HG02981 (cell line): Measurements from ENCODE around the gene DAAM2.

Experiments
- ATAC-seq: cut with Tn5 transposase; IDR thresholded peaks from one replicate; pipeline ENCODE4 v1.9.1; 2021; ENCODE audit warnings: mild to moderate bottlenecking, moderate library complexity; ENCODE audit not compliant: unreplicated experiment

The DAAM2 gene

DNA sequence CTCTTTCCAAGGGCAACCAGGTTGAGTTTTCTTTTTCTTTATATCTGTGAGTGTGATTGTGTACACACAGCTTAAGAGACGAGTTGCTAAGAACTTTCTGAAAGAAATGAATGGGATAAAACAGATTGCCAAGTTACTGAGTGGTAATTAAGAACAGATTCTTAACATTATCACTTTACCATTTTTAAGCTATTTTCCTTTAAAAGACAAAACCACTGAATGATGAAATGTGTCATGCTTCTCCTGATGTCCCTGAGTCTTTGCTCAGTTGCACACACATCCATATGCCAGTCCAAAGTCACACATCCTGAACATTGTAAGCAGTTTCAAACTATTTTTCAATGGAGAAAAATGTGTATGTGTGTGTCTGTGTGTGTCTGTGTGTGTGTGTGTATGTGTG, 5.5 kb upstream of the DAAM2 start:
- no peak for ATAC-seq

DNA sequence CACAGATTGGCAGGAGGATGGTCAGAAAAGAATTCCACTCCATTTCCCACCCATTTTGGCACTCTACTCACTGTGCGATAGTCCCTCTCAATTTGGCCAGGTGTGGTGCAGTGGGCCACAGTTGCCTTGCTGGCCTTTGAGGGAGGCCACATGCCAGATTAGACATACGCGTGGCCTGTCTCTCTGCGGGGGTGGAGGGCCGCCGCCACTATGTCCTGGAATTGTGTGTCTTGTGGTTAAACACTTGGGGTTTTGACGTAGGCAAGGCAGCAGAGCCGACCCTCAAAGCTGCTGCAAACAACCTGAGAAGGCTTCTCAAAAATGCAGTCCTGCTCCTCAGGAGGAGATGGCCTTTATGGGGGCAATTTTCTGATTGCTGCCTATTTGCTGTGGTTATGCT, 4.9 kb upstream of the DAAM2 start:
- ATAC-seq, result no peak

DNA sequence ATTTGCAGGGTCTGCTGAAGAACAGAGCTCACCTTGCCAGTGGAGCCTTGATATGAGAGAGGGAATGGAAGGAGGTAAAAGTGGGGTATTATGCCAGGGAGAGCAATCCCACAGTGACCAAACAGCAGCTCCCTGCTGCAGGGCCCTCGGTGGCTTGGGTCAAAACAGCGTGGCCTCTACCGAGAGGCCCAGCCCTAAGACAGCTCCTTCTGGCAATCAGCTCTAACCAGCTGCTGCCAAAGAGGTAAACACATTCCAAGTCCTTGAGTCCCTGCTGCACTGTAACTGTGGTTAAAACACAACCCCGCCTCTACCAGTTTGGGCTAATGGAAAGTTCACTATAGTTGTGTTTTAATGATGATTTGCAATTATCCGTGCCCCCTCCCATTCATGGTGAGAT, 1.4 kb upstream of the DAAM2 start:
- ATAC-seq, result no peak

DNA sequence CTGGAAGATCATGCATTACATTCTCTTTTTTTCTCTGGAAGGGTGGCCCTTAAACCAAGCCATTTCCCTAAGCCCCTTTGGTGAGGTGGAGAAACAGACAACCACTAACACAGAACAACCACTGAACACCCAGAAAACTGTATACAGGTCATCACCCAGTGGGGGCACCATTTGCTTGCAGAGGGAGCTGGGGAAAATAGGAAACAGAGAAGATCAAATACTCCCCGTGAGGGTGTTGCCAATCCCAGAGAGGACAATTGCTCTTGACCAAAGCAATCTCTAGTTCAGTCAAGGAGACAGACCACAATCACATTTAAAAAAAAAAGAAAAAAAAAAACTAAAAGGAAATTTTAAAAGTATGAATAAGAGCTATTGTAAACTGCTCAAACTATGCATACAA, 865 bp upstream of the DAAM2 start:
- ATAC-seq, result no peak

DNA sequence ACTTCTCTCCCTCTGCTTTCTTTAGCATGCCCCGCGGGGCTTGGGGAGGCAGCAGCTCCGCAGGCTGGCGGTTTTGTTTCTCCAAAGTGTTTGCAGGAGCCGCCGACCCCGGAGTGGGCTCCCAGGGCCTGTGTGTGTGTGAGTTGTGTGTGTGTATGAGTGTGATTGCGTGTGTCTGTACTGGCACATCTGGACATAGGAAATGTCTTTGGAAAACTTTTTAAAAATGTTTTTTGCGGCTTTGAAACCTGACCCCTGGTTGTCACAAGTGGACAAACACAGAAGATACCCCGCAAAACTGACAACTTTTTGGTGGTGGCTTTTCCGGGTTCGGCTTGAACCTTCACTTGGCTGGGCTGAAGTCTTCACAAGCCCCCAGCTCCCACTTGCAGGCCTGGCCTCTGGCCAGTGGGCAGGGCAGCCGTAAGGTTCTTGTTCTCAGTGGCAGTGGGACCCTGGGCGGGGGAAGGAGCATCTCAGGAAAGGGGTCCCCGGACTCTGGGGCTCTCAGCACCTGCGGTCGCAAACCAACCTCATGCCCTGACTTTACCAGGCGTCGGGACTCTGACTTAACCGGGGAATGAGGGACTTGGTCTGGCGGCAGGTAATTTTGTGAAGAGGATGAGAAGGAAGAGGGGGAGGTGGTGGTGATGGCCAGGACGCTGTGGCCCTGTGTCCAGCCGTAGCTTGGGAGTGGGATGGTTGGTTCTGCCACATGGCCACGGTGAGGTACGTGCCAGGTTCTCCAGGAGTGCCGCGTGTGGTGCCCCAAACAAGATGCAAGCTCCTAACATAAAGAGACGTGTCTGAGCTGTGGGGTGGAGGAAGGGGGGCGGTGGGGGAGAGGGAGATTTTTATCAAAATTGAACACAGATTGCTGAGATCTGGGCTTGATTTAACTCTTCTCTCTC, 619 bp downstream of the DAAM2 start:
- no peak for ATAC-seq

DNA sequence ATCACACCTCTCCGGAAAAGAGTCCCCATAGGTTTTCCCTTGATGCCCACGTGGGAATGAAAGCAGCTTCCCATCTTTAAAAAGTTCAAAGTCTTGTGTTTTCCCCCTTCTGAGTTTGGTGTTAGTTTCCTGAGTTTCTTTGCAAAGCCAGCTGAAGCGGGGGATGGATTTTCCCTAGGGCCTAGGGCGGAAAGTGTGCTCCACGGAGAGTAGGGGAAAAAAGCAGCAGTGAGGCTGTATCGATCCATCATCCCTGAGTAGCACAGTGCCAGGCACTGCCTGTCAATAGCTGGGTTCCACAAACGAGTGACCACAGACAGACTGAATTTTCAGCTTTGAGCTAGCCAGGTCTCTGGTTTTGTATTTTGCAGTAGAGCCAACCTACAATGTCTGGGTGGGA, 1.3 kb downstream of the DAAM2 start:
- no peak for ATAC-seq

DNA sequence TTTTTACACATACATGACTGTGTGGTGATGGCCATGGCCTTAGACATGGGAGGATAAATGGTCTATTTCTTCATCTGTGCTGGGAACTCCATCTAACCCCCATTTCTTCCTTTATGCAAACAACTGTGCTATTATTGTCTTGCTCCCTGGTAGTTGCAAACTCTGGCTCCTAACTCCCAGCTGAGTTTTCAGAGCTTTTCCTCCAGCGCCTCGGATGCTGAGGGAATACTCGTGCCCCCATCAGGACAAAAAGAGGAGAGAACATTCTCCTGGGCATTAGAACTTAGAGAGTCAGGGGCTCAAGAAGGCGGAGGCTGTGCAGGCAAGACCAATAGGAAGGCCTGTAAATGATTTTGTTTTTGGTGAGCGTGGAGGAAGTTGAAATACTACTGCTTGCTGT, 2.1 kb downstream of the DAAM2 start:
- no peak for ATAC-seq

DNA sequence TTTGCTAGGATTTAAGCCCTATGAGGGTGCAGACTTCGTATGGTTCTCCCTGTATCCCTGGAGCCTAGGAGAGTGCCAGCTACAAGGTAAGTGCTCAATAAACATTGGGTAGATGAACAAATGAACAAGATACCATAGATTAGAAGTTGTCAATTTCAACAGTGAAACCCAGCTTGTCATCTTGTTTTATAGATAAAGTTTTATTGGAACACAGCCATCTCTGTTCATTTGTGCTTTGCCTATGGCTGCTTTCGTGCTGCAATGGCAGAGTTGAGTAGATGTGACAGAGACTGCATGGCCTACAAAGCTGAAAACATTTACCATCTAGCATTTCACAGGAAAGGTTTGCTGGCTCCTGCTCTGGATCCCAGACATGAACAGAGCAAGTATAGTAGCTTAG, 5.6 kb downstream of the DAAM2 start:
- no peak for ATAC-seq

DNA sequence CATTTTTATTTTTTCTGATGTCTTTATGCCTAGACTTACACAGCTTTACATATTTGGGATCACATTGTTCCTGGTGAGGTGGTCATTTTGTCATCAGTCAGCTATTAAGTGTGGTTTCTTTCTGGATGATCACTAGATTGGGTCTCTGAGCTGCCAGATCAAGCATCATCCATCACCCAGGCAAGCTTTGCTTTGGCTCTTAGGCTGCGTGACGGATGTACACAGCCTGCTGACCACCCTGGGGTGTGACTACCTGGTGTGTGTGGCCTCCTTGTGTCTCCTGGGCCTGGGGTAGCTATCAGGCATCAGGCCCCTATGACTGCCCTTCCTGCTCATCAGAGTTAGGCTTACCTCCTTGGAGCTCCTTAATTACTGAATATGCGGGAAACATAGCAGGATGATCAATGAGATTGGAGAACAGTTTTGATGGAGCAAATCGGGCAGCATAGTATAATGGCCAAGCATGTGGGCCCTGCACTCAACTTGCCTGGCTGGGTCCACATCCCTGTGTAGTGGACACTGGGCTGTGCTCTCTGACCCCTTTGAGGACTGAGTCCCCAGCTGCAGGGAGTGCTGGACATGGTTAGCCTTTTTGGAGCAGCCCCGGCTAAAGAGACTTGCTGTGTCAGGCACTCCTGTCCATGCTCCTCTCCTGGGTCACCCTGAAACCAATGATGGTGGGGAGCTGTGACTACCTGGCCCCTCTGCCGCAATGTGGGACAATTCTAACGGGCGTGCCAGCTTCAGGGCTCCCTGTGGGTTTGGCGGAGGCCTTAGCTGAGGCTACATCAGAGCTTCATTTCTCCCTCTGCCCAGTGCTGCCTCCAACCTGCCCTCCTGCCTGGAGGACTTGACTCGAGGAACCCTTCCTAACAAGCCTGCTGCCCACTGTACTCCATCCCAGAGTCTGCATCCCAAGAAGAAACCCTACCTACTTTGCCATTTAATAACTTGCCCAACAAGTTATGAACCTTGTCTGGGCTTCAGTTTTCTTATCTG, 8.2 kb downstream of the DAAM2 start:
- ATAC-seq, result no peak

DNA sequence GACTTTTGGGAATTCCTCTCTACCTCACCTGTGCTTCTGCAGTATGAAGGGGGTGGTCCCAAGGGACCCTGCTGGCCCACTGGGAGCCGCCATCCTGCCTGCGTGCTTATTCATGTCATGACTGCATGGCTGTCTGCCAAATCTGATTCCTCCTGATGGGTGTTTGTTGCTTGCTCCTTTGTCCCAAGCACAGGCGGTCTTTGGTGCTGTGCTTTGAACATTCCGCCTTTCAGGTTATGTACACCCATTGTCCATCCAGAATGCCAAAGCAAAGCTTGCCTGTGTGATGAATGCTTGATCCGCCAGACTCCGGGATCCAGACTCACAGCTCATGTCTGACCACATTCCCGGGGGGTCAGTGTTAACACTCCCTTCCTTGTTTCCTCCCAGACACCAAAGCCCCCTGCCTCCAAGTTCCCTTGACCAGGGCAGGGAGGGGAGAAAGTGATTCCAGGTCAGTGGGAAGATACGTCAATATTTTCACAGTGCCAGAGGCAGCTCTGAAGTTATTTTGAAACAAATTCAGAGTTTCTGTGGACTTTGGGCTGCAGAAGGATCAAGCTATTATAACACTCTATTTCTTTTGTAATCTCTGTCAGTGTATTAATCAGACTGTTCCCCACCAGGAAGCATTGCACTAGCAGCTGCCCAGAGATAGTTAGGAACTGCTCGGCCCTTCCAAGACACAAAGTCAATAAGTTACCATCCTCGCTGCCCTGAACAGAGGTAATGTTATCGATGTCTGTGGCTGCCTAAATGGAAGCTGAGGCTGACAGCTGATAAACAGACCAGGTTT, 9.5 kb downstream of the DAAM2 start:
- ATAC-seq, result no peak

DNA sequence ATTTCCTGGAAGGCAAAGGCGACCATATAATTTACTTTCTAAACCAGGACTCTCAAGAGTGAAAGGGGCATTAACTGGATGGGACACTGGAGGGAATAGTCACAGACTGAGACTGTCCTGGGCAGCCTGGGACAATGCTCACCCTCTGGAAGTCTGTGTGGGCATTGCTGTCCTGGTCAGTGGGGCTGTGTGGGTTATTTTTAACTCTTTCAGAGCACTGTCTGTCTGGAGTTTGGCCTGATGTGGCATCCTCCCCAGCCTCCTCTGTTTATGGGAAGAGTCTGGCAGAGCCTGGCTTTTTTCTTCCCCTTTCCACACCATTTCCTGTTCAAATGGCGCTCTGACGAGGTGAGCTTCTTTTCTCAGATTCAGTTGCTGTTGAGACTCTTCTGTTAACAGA, 11.7 kb downstream of the DAAM2 start:
- no peak for ATAC-seq

DNA sequence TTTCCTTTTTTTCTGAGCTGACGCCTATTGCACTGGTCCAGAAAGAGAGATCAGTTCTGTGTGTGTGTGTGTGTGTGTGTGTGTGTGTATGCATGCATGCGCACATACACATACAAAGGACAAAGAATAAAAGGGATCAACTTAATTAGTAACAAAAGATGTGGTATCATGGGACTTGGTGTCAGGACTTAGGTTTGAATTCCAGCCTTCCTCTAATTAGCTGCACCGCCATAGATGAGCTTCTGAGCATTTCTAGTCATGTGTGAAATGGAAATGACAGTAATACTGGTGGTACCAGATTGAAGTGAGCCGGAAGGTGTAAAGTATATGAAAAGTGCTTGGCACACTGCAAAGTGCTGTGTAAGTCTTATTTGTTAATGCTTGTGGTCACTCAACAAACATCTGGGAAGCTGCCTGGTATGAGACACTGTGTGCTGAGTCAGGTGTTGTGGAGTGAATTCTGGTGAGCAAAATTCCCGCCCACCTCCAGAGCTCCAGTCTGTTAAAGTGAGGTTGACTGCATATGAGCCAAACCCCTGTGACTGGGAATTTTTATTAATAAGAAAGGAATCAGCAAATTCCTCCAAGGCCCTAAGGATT, 12.4 kb downstream of the DAAM2 start:
- no peak for ATAC-seq

DNA sequence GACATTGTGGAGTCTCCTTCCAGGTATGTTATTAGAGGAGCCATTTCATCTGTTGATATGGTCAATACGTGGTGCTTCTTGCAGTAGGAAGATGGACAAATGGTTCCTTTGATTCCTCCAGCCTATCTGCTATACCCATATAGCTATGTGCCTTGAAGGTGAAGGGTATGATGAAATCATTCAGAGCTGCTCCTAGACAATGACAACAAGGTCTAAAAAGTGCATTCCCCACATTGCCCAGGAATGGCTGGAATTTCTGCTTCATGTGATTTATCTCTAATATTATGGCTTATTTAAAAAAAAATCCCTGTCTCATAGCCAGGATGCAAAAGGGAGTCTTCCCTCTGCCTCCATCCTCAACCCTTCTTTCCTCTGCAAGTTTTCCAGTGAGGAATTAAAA, 14.1 kb downstream of the DAAM2 start:
- no peak for ATAC-seq

DNA sequence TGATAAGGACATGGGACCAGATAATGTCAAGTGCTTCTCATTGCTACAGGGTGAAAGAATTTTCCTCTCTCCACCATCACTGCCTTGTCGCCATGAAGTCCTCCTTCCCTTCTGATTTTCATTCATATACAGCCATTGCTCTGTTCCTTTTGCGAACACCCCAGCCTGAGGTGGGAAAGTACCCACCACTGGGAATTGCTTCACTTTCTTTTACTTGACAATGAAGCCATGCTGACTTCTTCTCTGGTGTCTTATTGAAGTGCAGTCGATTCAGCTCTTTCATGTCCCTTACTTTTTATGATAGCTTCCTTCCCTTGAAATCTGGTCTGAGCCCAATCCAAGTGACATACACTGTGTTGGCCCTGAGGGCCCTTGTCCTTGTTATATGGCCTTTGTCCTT, 16.2 kb downstream of the DAAM2 start:
- ATAC-seq, result no peak

DNA sequence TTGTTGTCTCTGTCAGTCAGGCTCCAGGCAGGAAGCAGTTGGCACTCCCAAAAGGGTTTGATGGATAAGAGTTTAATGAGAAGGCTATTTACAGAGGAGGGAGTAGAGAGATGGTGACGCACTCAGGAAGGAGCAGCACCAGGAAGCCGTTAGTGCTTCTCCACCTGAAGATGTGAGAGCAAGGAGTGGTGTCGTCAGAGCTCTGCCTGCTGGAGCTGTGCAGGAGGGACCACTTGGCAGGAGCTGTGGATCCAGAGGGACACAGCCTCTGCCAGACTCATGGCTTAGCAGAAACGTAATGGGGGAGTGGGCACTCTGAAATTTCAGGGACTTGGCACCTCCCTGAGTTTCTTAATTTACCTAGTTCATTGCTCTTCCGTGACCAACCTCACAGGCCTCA, 16.8 kb downstream of the DAAM2 start:
- ATAC-seq, result no peak

DNA sequence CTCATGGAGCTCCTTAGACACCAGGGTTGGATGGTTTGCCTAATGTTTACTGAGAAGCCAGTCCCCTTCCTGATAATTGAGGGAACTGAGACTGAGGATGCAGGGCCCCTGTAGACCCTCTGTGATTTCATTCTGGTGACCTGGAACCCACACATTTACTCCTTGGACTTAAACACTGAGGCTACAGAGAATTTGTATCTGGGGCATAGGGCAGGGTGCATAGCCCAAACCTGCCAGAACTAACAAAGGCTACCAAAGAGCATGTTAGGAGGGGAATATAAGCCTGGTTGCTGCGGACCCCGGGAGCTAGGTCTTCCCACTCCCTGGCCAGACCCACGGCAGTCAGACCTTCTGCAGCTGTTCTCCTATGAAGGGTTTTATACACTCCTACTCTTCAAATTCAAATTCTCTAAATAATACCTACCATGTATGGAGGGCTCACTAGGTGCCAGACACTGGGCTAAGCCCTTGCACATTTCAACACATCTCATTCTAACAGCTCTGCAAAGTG, 19.7 kb downstream of the DAAM2 start:
- ATAC-seq, result no peak

DNA sequence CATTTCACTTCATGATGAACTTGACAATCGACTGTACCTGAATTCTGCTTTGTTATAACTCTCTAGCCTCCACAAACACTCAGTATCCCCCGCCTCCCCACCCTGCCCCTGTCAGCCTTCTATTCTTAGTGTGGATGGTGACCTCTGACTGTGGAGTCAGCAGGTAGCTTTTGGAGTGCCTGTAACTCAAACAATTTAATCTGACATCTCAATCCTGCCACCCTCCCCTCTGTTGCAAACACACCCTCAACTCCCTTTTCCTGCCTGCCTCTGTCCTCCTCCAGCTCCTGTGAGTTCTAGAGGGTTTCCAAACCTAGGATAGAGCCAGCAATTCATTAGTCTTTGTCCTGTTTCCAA, 20.3 kb downstream of the DAAM2 start:
- no peak for ATAC-seq

DNA sequence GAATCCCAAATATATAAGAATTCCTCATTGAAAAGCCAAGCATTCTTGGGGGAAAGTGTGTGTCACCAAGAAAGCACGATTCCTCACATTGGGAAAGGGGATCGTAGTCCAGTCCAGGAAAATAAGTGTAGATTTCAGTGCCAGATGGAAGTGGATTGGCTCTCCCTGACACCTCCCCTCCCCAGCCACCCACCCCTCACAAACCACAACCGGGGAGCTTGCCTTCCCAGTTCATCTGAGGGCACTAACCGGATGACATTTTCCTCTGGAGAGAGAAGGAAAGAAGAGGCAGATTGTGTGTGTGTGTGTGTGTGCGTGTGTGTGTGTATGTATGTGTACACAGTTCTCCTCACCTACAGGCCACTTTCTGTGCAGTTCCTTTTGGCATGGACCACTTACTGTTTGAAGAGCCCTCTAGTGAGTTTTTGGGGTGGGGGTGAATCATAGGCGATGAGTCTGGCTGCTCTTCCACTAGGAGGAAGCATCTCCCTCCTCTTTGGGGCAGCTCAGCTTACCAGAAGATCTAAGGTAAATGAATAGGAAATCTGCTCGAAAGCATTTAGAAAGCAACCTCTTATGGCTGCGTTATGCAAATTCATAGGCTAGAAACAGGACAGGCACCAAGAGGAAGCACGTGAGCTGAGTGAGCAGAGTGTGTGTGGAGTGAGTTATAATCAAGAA, 20.8 kb downstream of the DAAM2 start:
- peak; percentile 90 for ATAC-seq

DNA sequence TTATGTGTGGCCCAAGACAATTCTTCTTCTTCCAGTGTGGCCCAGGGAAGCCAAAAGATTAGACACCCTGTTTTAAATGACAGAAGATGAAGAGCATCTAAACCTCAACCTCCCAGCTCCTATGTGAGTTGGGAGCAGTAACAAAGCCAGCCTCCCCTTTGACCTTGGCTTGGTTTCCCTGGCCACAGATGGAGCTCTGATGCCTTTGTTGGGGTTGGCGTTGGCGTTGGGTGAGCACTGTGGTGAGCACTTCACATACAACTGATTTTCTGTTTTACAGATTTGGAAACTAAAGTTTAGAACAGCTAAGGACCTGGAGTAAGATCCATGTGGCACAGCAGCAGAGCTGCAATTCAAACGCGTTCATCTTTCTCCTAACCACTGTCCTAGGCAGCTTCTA, 22.1 kb downstream of the DAAM2 start:
- ATAC-seq, result no peak

DNA sequence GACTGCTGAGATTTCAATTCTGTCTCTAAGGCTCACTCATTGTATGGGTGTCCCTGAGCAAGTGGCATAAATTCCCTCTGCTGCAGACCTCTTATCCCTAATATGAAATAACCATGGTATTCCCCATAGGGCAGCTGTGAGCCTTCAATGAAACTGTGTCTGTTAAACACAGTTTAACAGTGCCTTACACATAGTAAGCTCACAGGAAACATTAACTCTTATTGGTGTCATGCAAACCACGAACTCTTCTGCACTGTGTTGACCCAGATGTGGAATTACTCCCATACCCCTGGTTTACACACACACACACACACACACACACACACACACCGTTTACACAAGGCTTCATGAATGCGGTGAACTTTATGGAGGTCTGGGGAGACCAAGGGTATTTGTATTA, 23.2 kb downstream of the DAAM2 start:
- ATAC-seq, result no peak
